Heart left ventricle (tissue), 13 donors: ENCODE data around the gene RFNG.

ENCODE experiments used
- POLR2A ChIP-seq, 2 donors: fragments of 450-650 bp; IDR thresholded peaks; one replicate each; pipeline ENCODE4 v1.6.1; 2017; ENCODE audit warnings: antibody characterized with exemption in 2 of 2, mild to moderate bottlenecking in 2 of 2, moderate library complexity in 2 of 2
- TF ChIP-seq, protein P1 (sequence below), 12 donors: fragments of 200-600 bp; sonication (generic) in 4 of 12; IDR thresholded peaks; one replicate each; pipeline versions ENCODE4 v1.5.0 to v1.8.0; 2018 to 2022; ENCODE audit warnings: antibody characterized with exemption in 12 of 12, mild to moderate bottlenecking in 5 of 12
- donor health status: ischemic (EF 13 %, LVEDD 7.1; RV severe dilation, severe dysfunction).
- donor health status: DM: no; HTN: yes; CAD: no.
- donor health status: DM: no; HTN: no; CAD: no.
- donor health status: ischemic (EF 25% LVEDD 6.9; RV normal size, moderate dysfunction).
- donor health status: ischemic (EF 25% LVEDD 5.7; RV mildly dilated, moderate dysfunction).
- donor health status: ischemic (EF 35%, LVEDD 5.7; RV mildly dilated, moderate dysfunction).
- donor health status: nonischemic (EF 11% LVEDD 7.7; RV severe dilation, severe dysfunction).
- donor health status: DM: yes; HTN: yes; CAD: no.
- donor health status: PGD.
- donor health status: ischemic (EF 29% LVEDD 5.4; RV normal size, mild dysfunction).
- donor health status: nonischemic (EF 23%, LVEDD 6.1; RV moderate dilation, normal function).

DNA sequence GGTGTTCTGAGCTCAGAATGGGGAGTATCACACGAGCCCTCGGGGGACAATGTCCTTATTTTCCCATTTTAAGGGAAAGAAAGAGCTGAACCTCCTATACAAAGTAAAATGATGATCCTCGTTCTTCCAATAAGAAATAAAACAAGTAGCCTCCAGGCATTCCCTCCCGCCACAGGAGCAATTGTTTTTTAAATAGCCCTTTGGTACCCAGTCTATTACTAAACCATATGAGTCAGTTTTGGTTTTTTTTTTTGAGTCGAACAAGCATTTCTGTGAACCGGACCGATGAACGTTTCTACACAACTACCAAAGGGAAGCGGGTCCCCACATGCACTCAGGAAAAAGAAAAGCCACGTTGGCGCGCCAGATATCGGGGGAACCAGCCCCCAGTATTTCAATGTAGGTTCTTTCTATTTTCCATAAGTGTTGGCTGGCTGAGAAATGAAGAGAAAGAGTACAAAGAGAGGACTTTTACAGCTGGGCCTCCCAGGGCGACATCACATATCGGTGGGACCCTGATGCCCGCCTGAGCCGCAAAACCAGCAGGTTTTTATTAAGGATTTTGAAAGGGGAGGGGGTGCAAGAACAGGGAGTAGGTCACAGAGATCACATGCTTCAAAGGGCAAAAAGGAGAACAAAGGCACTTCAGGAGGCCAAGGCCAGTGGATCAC, 10.3 kb downstream of the RFNG start:
- TF ChIP-seq, protein P1, sequence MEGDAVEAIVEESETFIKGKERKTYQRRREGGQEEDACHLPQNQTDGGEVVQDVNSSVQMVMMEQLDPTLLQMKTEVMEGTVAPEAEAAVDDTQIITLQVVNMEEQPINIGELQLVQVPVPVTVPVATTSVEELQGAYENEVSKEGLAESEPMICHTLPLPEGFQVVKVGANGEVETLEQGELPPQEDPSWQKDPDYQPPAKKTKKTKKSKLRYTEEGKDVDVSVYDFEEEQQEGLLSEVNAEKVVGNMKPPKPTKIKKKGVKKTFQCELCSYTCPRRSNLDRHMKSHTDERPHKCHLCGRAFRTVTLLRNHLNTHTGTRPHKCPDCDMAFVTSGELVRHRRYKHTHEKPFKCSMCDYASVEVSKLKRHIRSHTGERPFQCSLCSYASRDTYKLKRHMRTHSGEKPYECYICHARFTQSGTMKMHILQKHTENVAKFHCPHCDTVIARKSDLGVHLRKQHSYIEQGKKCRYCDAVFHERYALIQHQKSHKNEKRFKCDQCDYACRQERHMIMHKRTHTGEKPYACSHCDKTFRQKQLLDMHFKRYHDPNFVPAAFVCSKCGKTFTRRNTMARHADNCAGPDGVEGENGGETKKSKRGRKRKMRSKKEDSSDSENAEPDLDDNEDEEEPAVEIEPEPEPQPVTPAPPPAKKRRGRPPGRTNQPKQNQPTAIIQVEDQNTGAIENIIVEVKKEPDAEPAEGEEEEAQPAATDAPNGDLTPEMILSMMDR (IDR thresholded peaks at IDR 0.05) = no peak
- no peak for TF ChIP-seq POLR2A (IDR thresholded peaks at IDR 0.05)
